ENCODE results near the gene LYSMD3. TPM values are rescaled to one million over a fixed set of nuclear protein-coding genes. Genes with fewer than 3 reads are reported as not detected.

Gene LYSMD3
- total and polyA plus RNA-seq, 9 of the 15 experiments (the other 6 are each of a cell fraction or from before 2014, with no cell fraction given) = 9.5 to 42.3 (median 20.7) TPM

- TF ChIP-seq HOMEZ (CRISPR knock-in tag; IDR thresholded peaks at IDR 0.05) (no peak), MAFF (IDR thresholded peaks at IDR 0.05; ENCODE audit: low read length) (peak; percentile 70; the same call in 1 of the 2 replicates), JUND (IDR thresholded peaks at IDR 0.05; ENCODE audit: borderline replicate concordance, low read depth, low read length) (peak; percentile 33; the same call in 1 of the 2 replicates), JUND (tag; IDR thresholded peaks at IDR 0.05; ENCODE audit: borderline replicate concordance, low read depth, low read length) (peak; percentile 52; the same call in 2 of the 3 replicates), SRSF1 (IDR thresholded peaks at IDR 0.05; ENCODE audit: low read depth, low read length) (no peak), TOE1 (IDR thresholded peaks at IDR 0.05; ENCODE audit: borderline replicate concordance) (peak; percentile 51; the same call in 1 of the 2 replicates), TOE1 (CRISPR knock-in tag; IDR thresholded peaks at IDR 0.05; ENCODE audit: borderline replicate concordance, low read depth) (no peak), ETS2 (tag; IDR thresholded peaks at IDR 0.05; ENCODE audit: borderline replicate concordance, poor library complexity, severe bottlenecking) (no peak), CUX1 (CRISPR knock-in tag; IDR thresholded peaks at IDR 0.05) (no peak), KLF13 (tag; IDR thresholded peaks at IDR 0.05; ENCODE audit: borderline replicate concordance, low read depth) (no peak)
- TF ChIP-seq, protein P1, sequence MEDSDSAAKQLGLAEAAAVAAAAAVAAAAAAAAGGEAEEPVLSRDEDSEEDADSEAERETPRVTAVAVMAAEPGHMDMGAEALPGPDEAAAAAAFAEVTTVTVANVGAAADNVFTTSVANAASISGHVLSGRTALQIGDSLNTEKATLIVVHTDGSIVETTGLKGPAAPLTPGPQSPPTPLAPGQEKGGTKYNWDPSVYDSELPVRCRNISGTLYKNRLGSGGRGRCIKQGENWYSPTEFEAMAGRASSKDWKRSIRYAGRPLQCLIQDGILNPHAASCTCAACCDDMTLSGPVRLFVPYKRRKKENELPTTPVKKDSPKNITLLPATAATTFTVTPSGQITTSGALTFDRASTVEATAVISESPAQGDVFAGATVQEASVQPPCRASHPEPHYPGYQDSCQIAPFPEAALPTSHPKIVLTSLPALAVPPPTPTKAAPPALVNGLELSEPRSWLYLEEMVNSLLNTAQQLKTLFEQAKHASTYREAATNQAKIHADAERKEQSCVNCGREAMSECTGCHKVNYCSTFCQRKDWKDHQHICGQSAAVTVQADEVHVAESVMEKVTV (CRISPR knock-in tag; IDR thresholded peaks at IDR 0.05) = peak; percentile 68
- TF ChIP-seq, protein P2, sequence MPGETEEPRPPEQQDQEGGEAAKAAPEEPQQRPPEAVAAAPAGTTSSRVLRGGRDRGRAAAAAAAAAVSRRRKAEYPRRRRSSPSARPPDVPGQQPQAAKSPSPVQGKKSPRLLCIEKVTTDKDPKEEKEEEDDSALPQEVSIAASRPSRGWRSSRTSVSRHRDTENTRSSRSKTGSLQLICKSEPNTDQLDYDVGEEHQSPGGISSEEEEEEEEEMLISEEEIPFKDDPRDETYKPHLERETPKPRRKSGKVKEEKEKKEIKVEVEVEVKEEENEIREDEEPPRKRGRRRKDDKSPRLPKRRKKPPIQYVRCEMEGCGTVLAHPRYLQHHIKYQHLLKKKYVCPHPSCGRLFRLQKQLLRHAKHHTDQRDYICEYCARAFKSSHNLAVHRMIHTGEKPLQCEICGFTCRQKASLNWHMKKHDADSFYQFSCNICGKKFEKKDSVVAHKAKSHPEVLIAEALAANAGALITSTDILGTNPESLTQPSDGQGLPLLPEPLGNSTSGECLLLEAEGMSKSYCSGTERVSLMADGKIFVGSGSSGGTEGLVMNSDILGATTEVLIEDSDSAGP (CRISPR knock-in tag; IDR thresholded peaks at IDR 0.05) = no peak
- TF ChIP-seq, protein P3, sequence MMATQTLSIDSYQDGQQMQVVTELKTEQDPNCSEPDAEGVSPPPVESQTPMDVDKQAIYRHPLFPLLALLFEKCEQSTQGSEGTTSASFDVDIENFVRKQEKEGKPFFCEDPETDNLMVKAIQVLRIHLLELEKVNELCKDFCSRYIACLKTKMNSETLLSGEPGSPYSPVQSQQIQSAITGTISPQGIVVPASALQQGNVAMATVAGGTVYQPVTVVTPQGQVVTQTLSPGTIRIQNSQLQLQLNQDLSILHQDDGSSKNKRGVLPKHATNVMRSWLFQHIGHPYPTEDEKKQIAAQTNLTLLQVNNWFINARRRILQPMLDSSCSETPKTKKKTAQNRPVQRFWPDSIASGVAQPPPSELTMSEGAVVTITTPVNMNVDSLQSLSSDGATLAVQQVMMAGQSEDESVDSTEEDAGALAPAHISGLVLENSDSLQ (IDR thresholded peaks at IDR 0.05) = no peak
Observed at GRCh38 chr5:90529939-90530677, 724 bp upstream of the LYSMD3 start (continued).

Measured in K562 (cell line).